ENCODE measurements around the gene PLCB1. TPM values are rescaled to one million over a fixed set of nuclear protein-coding genes. Genes with fewer than 3 reads are reported as not detected.

PLCB1 gene
- total and polyA plus RNA-seq, 7 experiments from 2014 or later = 0.56 to 17.6 (median 2.3) TPM

GRCh38 chr20:8148501-8148900 is 16.4 kb downstream of the PLCB1 start:
- Mint-ChIP-seq H3K27ac (no peak overlapping the region), H3K27me3 (peaks cover 0 to 2% (median 0%) of the 10 kb centered on the region in 5 donors), H3K36me3 (no peaks in the 10 kb centered on the region), H3K4me3 (no peak overlapping the region), H3K9me3 (no peaks in the 10 kb centered on the region), H3K4me1 (peaks cover 11 to 41% (median 32%) of the 10 kb centered on the region in 7 donors)
- no peak for ATAC-seq
- CTCF ChIA-PET = no interaction called here
- POLR2A ChIA-PET = no interaction called here
- no peak for DNase-seq
- H3K4me1 ChIP-seq (ENCODE audit: control insufficient read depth in 2 of 2, insufficient read depth in 2 of 2, low read length in 2 of 2) = peaks cover 0 to 30% of the 10 kb centered on the region in 2 donors
- no peak overlapping the region for H3K4me3 ChIP-seq (ENCODE audit: low read length)
- no peaks in the 10 kb centered on the region for H3K27me3 ChIP-seq (ENCODE audit: control insufficient read depth in 2 of 2, insufficient read depth in 2 of 2, low read length in 2 of 2)
- H3K27ac ChIP-seq (ENCODE audit: low read depth, low read length) = no peak overlapping the region
- intact Hi-C loops (cut with micrococcal nuclease) = no loop called here
- no peaks in the 10 kb centered on the region for H3K36me3 ChIP-seq (ENCODE audit: control insufficient read depth in 2 of 3, insufficient read depth in 3 of 3, low read length in 3 of 3)
- no peaks in the 10 kb centered on the region for H3K9me3 ChIP-seq (ENCODE audit: control insufficient read depth in 2 of 3, low read length in 3 of 3)

- intact Hi-C loops (cut with micrococcal nuclease) = no loop called here
- ATAC-seq (no peak), DNase-seq (no peak)
- no peaks in the 10 kb centered on the region for H3K9me3 ChIP-seq (ENCODE audit: control insufficient read depth in 2 of 3, low read length in 3 of 3)
- H3K4me1 ChIP-seq (ENCODE audit: control insufficient read depth in 2 of 2, insufficient read depth in 2 of 2, low read length in 2 of 2) = peaks cover 7 to 36% of the 10 kb centered on the region in 2 donors
- no peaks in the 10 kb centered on the region for H3K27me3 ChIP-seq (ENCODE audit: control insufficient read depth in 2 of 2, insufficient read depth in 2 of 2, low read length in 2 of 2)
- ChIA-PET POLR2A (no interaction called here), CTCF (no interaction called here)
- H3K36me3 ChIP-seq (ENCODE audit: control insufficient read depth in 2 of 3, insufficient read depth in 3 of 3, low read length in 3 of 3) = no peaks in the 10 kb centered on the region
- no peaks in the 10 kb centered on the region for H3K36me3 Mint-ChIP-seq
- H3K4me3 Mint-ChIP-seq = no peak overlapping the region
- H3K27me3 Mint-ChIP-seq = peaks cover 0 to 4% (median 0%) of the 10 kb centered on the region in 5 donors
- peaks cover 15 to 47% (median 40%) of the 10 kb centered on the region in 7 donors for H3K4me1 Mint-ChIP-seq
- H3K4me3 ChIP-seq (ENCODE audit: low read length) = no peak overlapping the region
- no peaks in the 10 kb centered on the region for H3K9me3 Mint-ChIP-seq
- H3K27ac ChIP-seq (ENCODE audit: low read depth, low read length) = no peak overlapping the region
- H3K27ac Mint-ChIP-seq = no peak overlapping the region
These were observed 18.5 kb downstream of the PLCB1 start for GRCh38 chr20:8150591-8150990.

- no peaks in the 10 kb centered on the region for H3K36me3 Mint-ChIP-seq
- Histone ChIP-seq H3K36me3 (ENCODE audit: control insufficient read depth in 2 of 3, insufficient read depth in 3 of 3, low read length in 3 of 3) (no peaks in the 10 kb centered on the region), H3K4me1 (ENCODE audit: control insufficient read depth in 2 of 2, insufficient read depth in 2 of 2, low read length in 2 of 2) (peaks cover 11 to 42% of the 10 kb centered on the region in 2 donors), H3K27me3 (ENCODE audit: control insufficient read depth in 2 of 2, insufficient read depth in 2 of 2, low read length in 2 of 2) (no peaks in the 10 kb centered on the region), H3K27ac (ENCODE audit: low read depth, low read length) (no peak overlapping the region), H3K4me3 (ENCODE audit: low read length) (no peak overlapping the region), H3K9me3 (ENCODE audit: control insufficient read depth in 2 of 3, low read length in 3 of 3) (no peaks in the 10 kb centered on the region)
- CTCF ChIA-PET = no interaction called here
- H3K27me3 Mint-ChIP-seq = peaks cover 0 to 4% (median 0%) of the 10 kb centered on the region in 5 donors
- DNase-seq (no peak), ATAC-seq (no peak)
- POLR2A ChIA-PET = no interaction called here
- H3K27ac Mint-ChIP-seq = peak overlapping the region in 4 of 9 donors; percentile 21 to 80 (median 48)
- H3K4me1 Mint-ChIP-seq = peaks cover 17 to 50% (median 48%) of the 10 kb centered on the region in 7 donors
- H3K4me3 Mint-ChIP-seq = peak overlapping the region in 5 of 10 donors; percentile 4 to 56 (median 21)
- intact Hi-C loops (cut with micrococcal nuclease) = no loop called here
- H3K9me3 Mint-ChIP-seq = no peaks in the 10 kb centered on the region
These were observed 19.3 kb downstream of the PLCB1 start for GRCh38 chr20:8151372-8151771.

DNA sequence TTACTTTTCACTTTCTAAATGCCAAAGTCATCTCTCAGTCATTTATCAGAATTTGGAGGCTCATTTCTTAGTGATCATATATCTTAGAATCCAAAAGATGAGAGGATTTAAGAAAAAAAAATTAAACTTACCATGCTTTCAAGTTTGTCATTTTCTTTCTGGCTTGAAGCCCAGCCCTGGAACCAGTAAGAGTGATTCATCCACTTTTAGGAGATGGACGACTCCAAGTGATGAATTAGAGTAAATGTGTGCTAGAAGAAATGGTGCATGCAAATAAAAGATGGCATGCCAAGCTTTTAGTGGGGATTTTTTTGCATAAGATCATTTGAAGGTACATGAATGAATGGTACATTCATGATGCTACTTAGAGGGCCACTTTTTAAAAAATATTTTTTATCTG is 20.1 kb downstream of the PLCB1 start:
- H3K27ac Mint-ChIP-seq = no peak overlapping the region
- H3K36me3 Mint-ChIP-seq = no peaks in the 10 kb centered on the region
- H3K4me1 ChIP-seq (ENCODE audit: control insufficient read depth in 2 of 2, insufficient read depth in 2 of 2, low read length in 2 of 2) = peaks cover 13 to 49% of the 10 kb centered on the region in 2 donors
- H3K27me3 ChIP-seq (ENCODE audit: control insufficient read depth in 2 of 2, insufficient read depth in 2 of 2, low read length in 2 of 2) = no peaks in the 10 kb centered on the region
- DNase-seq (no peak), ATAC-seq (no peak)
- H3K4me3 ChIP-seq (ENCODE audit: low read length) = no peak overlapping the region
- H3K9me3 ChIP-seq (ENCODE audit: control insufficient read depth in 2 of 3, low read length in 3 of 3) = no peaks in the 10 kb centered on the region
- no peak overlapping the region for H3K4me3 Mint-ChIP-seq
- no peaks in the 10 kb centered on the region for H3K9me3 Mint-ChIP-seq
- peaks cover 0 to 4% (median 0%) of the 10 kb centered on the region in 5 donors for H3K27me3 Mint-ChIP-seq
- intact Hi-C loops (cut with micrococcal nuclease) = loop anchor here in 1 of 2 donors (2.0 kb wide), 1 partner anchor 19 kb away; the partner anchor contains the start of gene PLCB1
- ChIA-PET CTCF (no interaction called here), POLR2A (no interaction called here)
- peaks cover 25 to 58% (median 49%) of the 10 kb centered on the region in 7 donors for H3K4me1 Mint-ChIP-seq
- no peak overlapping the region for H3K27ac ChIP-seq (ENCODE audit: low read depth, low read length)
- no peaks in the 10 kb centered on the region for H3K36me3 ChIP-seq (ENCODE audit: control insufficient read depth in 2 of 3, insufficient read depth in 3 of 3, low read length in 3 of 3)

- Mint-ChIP-seq H3K27me3 (peaks cover 0 to 4% (median 0%) of the 10 kb centered on the region in 5 donors), H3K9me3 (peaks cover 0 to under 1% (median 0%) of the 10 kb centered on the region in 11 donors), H3K36me3 (no peaks in the 10 kb centered on the region), H3K4me3 (peak overlapping the region in 4 of 10 donors; percentile 11 to 42 (median 32)), H3K4me1 (peaks cover 25 to 60% (median 49%) of the 10 kb centered on the region in 7 donors), H3K27ac (peak overlapping the region in 4 of 9 donors; percentile 0 to 69 (median 30))
- Histone ChIP-seq H3K4me3 (ENCODE audit: low read length) (no peak overlapping the region), H3K9me3 (ENCODE audit: control insufficient read depth in 2 of 3, low read length in 3 of 3) (no peaks in the 10 kb centered on the region), H3K27ac (ENCODE audit: low read depth, low read length) (no peak overlapping the region), H3K36me3 (ENCODE audit: control insufficient read depth in 2 of 3, insufficient read depth in 3 of 3, low read length in 3 of 3) (no peaks in the 10 kb centered on the region), H3K4me1 (ENCODE audit: control insufficient read depth in 2 of 2, insufficient read depth in 2 of 2, low read length in 2 of 2) (peaks cover 13 to 56% of the 10 kb centered on the region in 2 donors), H3K27me3 (ENCODE audit: control insufficient read depth in 2 of 2, insufficient read depth in 2 of 2, low read length in 2 of 2) (no peaks in the 10 kb centered on the region)
- no peak for ATAC-seq
- ChIA-PET CTCF (no interaction called here), POLR2A (no interaction called here)
- intact Hi-C loops (cut with micrococcal nuclease) = loop anchor here in 1 of 2 donors (2.0 kb wide), 1 partner anchor 20 kb away; the partner anchor contains the start of gene PLCB1
- no peak for DNase-seq
These were observed 20.8 kb downstream of the PLCB1 start for GRCh38 chr20:8152847-8153246.

- Histone ChIP-seq H3K27ac (ENCODE audit: low read depth, low read length) (no peak overlapping the region), H3K27me3 (ENCODE audit: control insufficient read depth in 2 of 2, insufficient read depth in 2 of 2, low read length in 2 of 2) (no peaks in the 10 kb centered on the region), H3K36me3 (ENCODE audit: control insufficient read depth in 2 of 3, insufficient read depth in 3 of 3, low read length in 3 of 3) (no peaks in the 10 kb centered on the region), H3K9me3 (ENCODE audit: control insufficient read depth in 2 of 3, low read length in 3 of 3) (no peaks in the 10 kb centered on the region), H3K4me1 (ENCODE audit: control insufficient read depth in 2 of 2, insufficient read depth in 2 of 2, low read length in 2 of 2) (peaks cover 13 to 57% of the 10 kb centered on the region in 2 donors), H3K4me3 (ENCODE audit: low read length) (no peak overlapping the region)
- ATAC-seq = peak; percentile 61
- CTCF ChIA-PET = no interaction called here
- POLR2A ChIA-PET = no interaction called here
- DNase-seq = peak in 3 of 9 donors; percentile 9 to 32 (median 20)
- H3K27me3 Mint-ChIP-seq = peaks cover 0 to 4% (median 0%) of the 10 kb centered on the region in 5 donors
- no peaks in the 10 kb centered on the region for H3K36me3 Mint-ChIP-seq
- H3K9me3 Mint-ChIP-seq = peaks cover 0 to 6% (median 0%) of the 10 kb centered on the region in 11 donors
- H3K27ac Mint-ChIP-seq = peak overlapping the region in 6 of 9 donors; percentile 0 to 63 (median 36)
- intact Hi-C loops (cut with micrococcal nuclease) = loop anchor here in 1 of 2 donors (2.0 kb wide), 1 partner anchor 21 kb away; the partner anchor contains the start of gene PLCB1
- peak overlapping the region in 7 of 10 donors; percentile 0 to 42 (median 29) for H3K4me3 Mint-ChIP-seq
- H3K4me1 Mint-ChIP-seq = peaks cover 25 to 60% (median 49%) of the 10 kb centered on the region in 7 donors
These were observed 21.3 kb downstream of the PLCB1 start for GRCh38 chr20:8153281-8153908.
